GM18505 (cell line): Measurements from ENCODE around the gene SMTN.

Experiments
- ATAC-seq: cut with Tn5 transposase; IDR thresholded peaks from one replicate; pipeline ENCODE4 v1.9.1; 2021; ENCODE audit not compliant: unreplicated experiment
- POLR2A ChIP-seq: IDR thresholded peaks from 4 replicates; pipeline ENCODE4 v1.6.1; 2011; ENCODE audit warnings: borderline replicate concordance; ENCODE audit not compliant: insufficient read depth, insufficient read length; ENCODE audit errors: extremely low read depth

The SMTN gene

GRCh38 chr22:31126128-31126868, 45.2 kb downstream of the SMTN start:
- ATAC-seq, result no peak
- TF ChIP-seq POLR2A, result no peak

- TF ChIP-seq POLR2A, result no peak
- ATAC-seq, result no peak
Measured at GRCh38 chr22:31126869-31127175, 45.7 kb downstream of the SMTN start.

- ATAC-seq, result no peak
- TF ChIP-seq POLR2A, result no peak
Measured at GRCh38 chr22:31127181-31127772, 46.2 kb downstream of the SMTN start.

- ATAC-seq, result no peak
- no peak for TF ChIP-seq POLR2A
Measured at GRCh38 chr22:31128156-31128555, 47.0 kb downstream of the SMTN start.

GRCh38 chr22:31130873-31131272, 49.8 kb downstream of the SMTN start:
- no peak for ATAC-seq
- TF ChIP-seq POLR2A, result no peak

- ATAC-seq, result no peak
- TF ChIP-seq POLR2A, result no peak
Measured at GRCh38 chr22:31133911-31134310, 52.8 kb downstream of the SMTN start.

- no peak for TF ChIP-seq POLR2A
- ATAC-seq, result no peak
Measured at GRCh38 chr22:31134688-31135087, 53.6 kb downstream of the SMTN start.

GRCh38 chr22:31135706-31136105, 54.6 kb downstream of the SMTN start:
- TF ChIP-seq POLR2A, result no peak
- no peak for ATAC-seq

- ATAC-seq, result no peak
Measured at GRCh38 chr22:31136155-31136554, 55.0 kb downstream of the SMTN start.

GRCh38 chr22:31136711-31137110, 55.6 kb downstream of the SMTN start:
- ATAC-seq, result no peak
- no peak for TF ChIP-seq POLR2A

More at GRCh38 chr22:31136155-31136554, 55.0 kb downstream of the SMTN start:
- TF ChIP-seq POLR2A, result no peak

- TF ChIP-seq POLR2A, result no peak
- no peak for ATAC-seq
Measured at GRCh38 chr22:31137721-31138120, 56.6 kb downstream of the SMTN start.

GRCh38 chr22:31138126-31138525, 57.0 kb downstream of the SMTN start:
- TF ChIP-seq POLR2A, result no peak
- ATAC-seq, result no peak

- TF ChIP-seq POLR2A, result no peak
- no peak for ATAC-seq
Measured at GRCh38 chr22:31139066-31139465, 57.9 kb downstream of the SMTN start.

GRCh38 chr22:31139866-31140716, 59.0 kb downstream of the SMTN start, which contains the start of gene PLA2G3:
TSS of gene PLA2G3 (minus strand) at chr22:31140508. CDS start at chr22:31140354, 154 bp downstream.
- ATAC-seq, result no peak

GRCh38 chr22:31140746-31141145, 59.6 kb downstream of the SMTN start:
- no peak for TF ChIP-seq POLR2A
- ATAC-seq, result no peak

More at GRCh38 chr22:31139866-31140716, 59.0 kb downstream of the SMTN start, which contains the start of gene PLA2G3:
- no peak for TF ChIP-seq POLR2A
